ENCODE data around the gene CADPS2.

DNA sequence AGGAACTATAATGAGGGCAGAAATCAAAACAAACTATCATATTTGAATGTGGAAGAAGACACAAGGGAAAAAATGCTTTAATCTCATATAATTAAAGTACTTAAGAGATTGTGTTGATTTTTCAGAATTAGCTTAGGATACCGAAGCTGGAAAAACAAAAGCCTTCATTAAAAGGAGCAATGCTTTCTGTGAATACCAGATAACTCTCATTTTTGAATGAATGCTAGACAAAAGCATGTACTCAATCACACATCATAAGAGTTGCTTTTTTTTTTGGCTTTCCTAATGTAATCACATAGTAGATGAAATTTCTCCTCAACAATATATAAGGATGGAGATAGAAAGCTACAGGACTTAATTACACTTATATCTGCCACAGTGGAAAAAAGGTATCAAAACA, 43.3 kb downstream of the CADPS2 start:
- TF ChIP-seq POLR2A (IDR thresholded peaks at IDR 0.05; ENCODE audit: low read depth, low read length) (no peak), TAF1 (IDR thresholded peaks at IDR 0.05; ENCODE audit: low read depth, low read length) (no peak), POLR2AphosphoS5 (IDR thresholded peaks at IDR 0.05; ENCODE audit: low read depth, low read length) (no peak)
